Effector memory CD8-positive, alpha-beta T cell (primary cell): ENCODE data around the gene DAZAP1.
A peak's percentile ranks its signal among the peaks of the same experiment; 100 is the strongest.

Experiments used
- ATAC-seq: fragments of 150-1000 bp; cut with Tn5 transposase; replicated peaks from 2 replicates; pipeline ENCODE4 v1.10.0; 2021; ENCODE audit warnings: mild to moderate bottlenecking, moderate library complexity
- DNase-seq, 3 experiments: peaks; one replicate each; pipeline ENCODE4 v3.0.0; 2021
- H3K27ac Mint-ChIP-seq, 2 donors: one replicate each; pipeline ENCODE4 v1.8.0; 2022; ENCODE audit warnings: mild to moderate bottlenecking in 2 of 2, mixed read lengths in 2 of 2, moderate library complexity in 2 of 2
- H3K27me3 Mint-ChIP-seq, 2 donors: one replicate each; pipeline ENCODE4 v1.8.0; 2022; ENCODE audit warnings: mixed read lengths in 2 of 2
- H3K36me3 Mint-ChIP-seq: one replicate; pipeline ENCODE4 v1.8.0; 2022; ENCODE audit warnings: mild to moderate bottlenecking, moderate library complexity, mixed read lengths; ENCODE audit not compliant: insufficient read depth
- H3K4me1 Mint-ChIP-seq, 2 donors: one replicate each; pipeline ENCODE4 v1.8.0; 2022; ENCODE audit warnings: low read depth in 2 of 2, mixed read lengths in 2 of 2
- H3K4me3 Mint-ChIP-seq, 2 donors: one replicate each; pipeline ENCODE4 v1.8.0; 2022; ENCODE audit warnings: mild to moderate bottlenecking in 2 of 2, mixed read lengths in 2 of 2, moderate library complexity in 2 of 2
- H3K9me3 Mint-ChIP-seq, 2 donors: one replicate each; pipeline ENCODE4 v1.8.0; 2022; ENCODE audit warnings: mixed read lengths in 2 of 2

DAZAP1 gene

GRCh38 chr19:1457031-1457739 is 49.8 kb downstream of the DAZAP1 start:
- DNase-seq (no peak), ATAC-seq (no peak)
- H3K27ac Mint-ChIP-seq, result no peak overlapping the region
- no peak overlapping the region for H3K4me3 Mint-ChIP-seq
- H3K4me1 Mint-ChIP-seq, result peaks cover 3 to 8% of the 10 kb centered on the region in 2 donors
- no peaks in the 10 kb centered on the region for H3K9me3 Mint-ChIP-seq
- peaks cover 21 to 49% of the 10 kb centered on the region in 2 donors for H3K27me3 Mint-ChIP-seq
- peaks cover 3% of the 10 kb centered on the region for H3K36me3 Mint-ChIP-seq

DNA sequence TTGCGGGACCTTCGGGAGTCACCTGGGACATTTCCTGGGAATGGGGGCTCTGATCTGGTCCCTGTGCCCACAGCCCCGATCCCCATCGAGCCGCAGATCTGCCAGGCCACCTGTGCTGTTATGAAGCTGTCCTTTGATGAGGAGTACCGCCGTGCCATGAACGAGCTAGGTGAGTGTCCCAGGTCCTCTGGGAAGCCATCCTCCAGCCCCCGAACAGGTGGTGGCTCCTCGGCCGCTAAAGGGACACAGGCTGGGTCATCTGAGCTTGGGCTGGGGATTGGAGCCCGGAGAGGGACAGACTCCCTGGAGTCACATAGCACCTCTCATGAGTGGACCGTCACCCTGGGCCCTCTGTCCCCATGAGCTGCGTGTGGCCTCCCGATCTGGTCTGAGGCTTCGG is 50.5 kb downstream of the DAZAP1 start:
- ATAC-seq, result no peak
- Mint-ChIP-seq H3K36me3 (peaks cover 3% of the 10 kb centered on the region), H3K4me1 (peaks cover 3 to 8% of the 10 kb centered on the region in 2 donors), H3K9me3 (no peaks in the 10 kb centered on the region), H3K27me3 (peaks cover 18 to 42% of the 10 kb centered on the region in 2 donors), H3K4me3 (no peak overlapping the region), H3K27ac (no peak overlapping the region)
- no peak for DNase-seq

- peaks cover 3 to 4% of the 10 kb centered on the region in 2 donors for H3K4me1 Mint-ChIP-seq
- peaks cover 7 to 26% of the 10 kb centered on the region in 2 donors for H3K27me3 Mint-ChIP-seq
Measured at GRCh38 chr19:1459479-1459878, 52.1 kb downstream of the DAZAP1 start.

DNA sequence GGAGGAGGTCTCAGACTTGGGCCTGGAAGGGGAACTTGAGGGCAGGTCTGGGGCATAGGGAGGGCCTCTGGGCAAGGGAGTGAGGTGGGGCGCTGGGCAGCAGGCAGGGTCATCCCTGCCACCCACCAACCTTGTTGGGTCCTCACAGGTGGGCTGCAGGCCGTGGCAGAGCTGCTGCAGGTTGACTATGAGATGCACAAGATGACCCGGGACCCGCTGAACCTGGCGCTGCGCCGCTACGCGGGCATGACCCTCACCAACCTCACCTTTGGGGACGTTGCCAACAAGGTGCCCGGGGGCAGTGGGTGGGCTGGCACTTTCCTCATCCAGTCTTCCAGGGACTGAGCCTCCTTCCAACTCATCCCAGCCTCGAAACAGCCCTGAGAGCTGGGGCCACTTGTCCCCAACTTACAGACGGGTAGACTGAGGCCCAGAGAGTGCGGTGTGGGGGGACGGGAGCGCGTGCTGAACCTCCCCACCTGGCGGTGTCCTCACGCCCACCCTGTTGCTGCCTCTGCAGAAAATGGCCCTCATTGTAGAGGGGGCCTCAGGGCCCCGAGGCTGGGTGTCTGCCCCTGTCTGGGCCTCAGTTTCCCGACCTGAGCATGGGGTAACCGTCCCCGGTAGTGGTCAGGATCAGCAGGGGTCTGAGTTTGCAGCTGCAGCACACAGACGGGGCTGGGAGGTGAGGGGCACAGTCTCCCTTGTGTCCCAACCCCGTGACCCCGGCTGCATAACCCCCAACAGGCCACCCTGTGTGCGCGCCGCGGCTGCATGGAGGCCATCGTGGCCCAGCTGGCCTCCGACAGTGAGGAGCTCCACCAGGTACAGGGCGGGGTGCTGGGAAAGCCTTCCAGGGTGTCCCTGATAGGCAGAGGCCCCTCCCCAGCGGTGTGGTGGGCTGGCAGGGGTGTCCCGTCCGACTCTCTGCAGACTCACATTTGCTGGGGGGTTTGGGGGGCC is 52.9 kb downstream of the DAZAP1 start:
- no peak for DNase-seq
- no peak for ATAC-seq
- no peak overlapping the region for H3K4me3 Mint-ChIP-seq

More at GRCh38 chr19:1459479-1459878, 52.1 kb downstream of the DAZAP1 start:
- H3K36me3 Mint-ChIP-seq, result peaks cover 3% of the 10 kb centered on the region
- no peaks in the 10 kb centered on the region for H3K9me3 Mint-ChIP-seq
- H3K27ac Mint-ChIP-seq, result no peak overlapping the region
- DNase-seq (no peak), ATAC-seq (no peak)
- no peak overlapping the region for H3K4me3 Mint-ChIP-seq

DNA sequence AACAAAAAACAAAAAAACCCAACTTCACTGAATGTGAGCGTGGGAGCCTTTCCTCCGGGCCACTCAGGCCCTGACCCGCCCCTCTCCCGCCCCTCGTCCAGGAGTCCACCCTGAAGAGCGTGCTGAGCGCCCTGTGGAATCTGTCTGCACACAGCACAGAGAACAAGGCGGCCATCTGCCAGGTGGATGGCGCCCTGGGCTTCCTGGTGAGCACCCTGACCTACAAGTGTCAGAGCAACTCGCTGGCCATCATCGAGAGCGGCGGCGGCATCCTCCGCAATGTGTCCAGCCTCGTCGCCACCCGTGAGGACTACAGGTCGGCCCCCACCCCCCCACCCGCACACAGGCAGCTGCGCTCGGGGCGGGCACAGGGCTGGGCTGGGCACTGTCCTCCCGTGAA is 54.5 kb downstream of the DAZAP1 start:
- Mint-ChIP-seq H3K4me1 (peaks cover 0 to 2% of the 10 kb centered on the region in 2 donors), H3K4me3 (no peak overlapping the region), H3K36me3 (no peaks in the 10 kb centered on the region), H3K27me3 (peaks cover 0 to 9% of the 10 kb centered on the region in 2 donors), H3K9me3 (no peaks in the 10 kb centered on the region), H3K27ac (no peak overlapping the region)
- ATAC-seq, result no peak
- no peak for DNase-seq

More for the DNA sequence above, 52.9 kb downstream of the DAZAP1 start:
- no peaks in the 10 kb centered on the region for H3K36me3 Mint-ChIP-seq
- peaks cover 3 to 4% of the 10 kb centered on the region in 2 donors for H3K4me1 Mint-ChIP-seq
- peaks cover 6 to 18% of the 10 kb centered on the region in 2 donors for H3K27me3 Mint-ChIP-seq
- H3K9me3 Mint-ChIP-seq, result no peaks in the 10 kb centered on the region
- H3K27ac Mint-ChIP-seq, result no peak overlapping the region

- Mint-ChIP-seq H3K4me3 (no peak overlapping the region), H3K9me3 (no peaks in the 10 kb centered on the region), H3K36me3 (no peaks in the 10 kb centered on the region), H3K27ac (no peak overlapping the region), H3K4me1 (peaks cover 0 to 5% of the 10 kb centered on the region in 2 donors), H3K27me3 (no peaks in the 10 kb centered on the region)
- ATAC-seq (peak; percentile 29), DNase-seq (no peak)
Measured at GRCh38 chr19:1465191-1466016, 58.0 kb downstream of the DAZAP1 start.

- Mint-ChIP-seq H3K9me3 (no peaks in the 10 kb centered on the region), H3K27ac (no peak overlapping the region), H3K36me3 (no peaks in the 10 kb centered on the region), H3K4me3 (no peak overlapping the region), H3K4me1 (peaks cover 0 to 6% of the 10 kb centered on the region in 2 donors), H3K27me3 (peaks cover 0 to 2% of the 10 kb centered on the region in 2 donors)
- ATAC-seq, result no peak
- no peak for DNase-seq
Measured at GRCh38 chr19:1466018-1466460, 58.7 kb downstream of the DAZAP1 start.

DNA sequence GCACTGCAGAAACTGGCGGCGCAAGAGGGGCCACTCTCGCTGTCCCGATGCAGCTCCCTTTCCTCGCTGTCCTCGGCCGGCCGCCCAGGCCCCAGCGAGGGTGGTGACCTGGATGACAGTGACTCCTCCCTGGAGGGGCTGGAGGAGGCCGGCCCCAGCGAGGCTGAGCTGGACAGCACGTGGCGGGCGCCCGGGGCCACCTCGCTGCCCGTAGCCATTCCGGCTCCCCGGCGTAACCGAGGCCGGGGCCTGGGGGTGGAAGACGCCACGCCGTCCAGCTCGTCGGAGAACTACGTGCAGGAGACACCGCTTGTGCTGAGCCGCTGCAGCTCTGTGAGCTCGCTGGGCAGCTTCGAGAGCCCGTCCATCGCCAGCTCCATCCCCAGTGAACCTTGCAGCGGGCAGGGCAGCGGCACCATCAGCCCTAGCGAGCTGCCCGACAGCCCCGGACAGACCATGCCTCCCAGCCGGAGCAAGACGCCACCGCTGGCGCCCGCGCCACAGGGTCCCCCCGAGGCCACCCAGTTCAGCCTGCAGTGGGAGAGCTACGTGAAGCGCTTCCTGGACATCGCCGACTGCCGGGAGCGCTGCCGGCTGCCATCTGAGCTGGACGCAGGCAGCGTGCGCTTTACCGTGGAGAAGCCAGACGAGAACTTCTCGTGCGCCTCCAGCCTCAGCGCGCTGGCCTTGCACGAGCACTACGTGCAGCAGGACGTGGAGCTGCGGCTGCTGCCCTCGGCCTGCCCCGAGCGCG is 59.3 kb downstream of the DAZAP1 start:
- Mint-ChIP-seq H3K4me3 (no peak overlapping the region), H3K27ac (no peak overlapping the region)
- no peak for DNase-seq

DNA sequence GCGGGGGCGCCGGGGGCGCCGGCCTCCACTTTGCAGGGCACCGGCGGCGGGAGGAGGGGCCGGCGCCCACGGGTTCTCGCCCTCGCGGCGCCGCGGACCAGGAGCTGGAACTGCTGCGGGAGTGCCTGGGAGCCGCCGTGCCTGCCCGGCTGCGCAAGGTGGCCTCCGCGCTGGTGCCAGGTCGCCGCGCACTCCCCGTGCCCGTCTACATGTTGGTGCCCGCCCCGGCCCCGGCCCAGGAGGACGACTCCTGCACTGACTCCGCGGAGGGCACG is 59.8 kb downstream of the DAZAP1 start:
- no peak for ATAC-seq
- DNase-seq, result no peak
- H3K27ac Mint-ChIP-seq, result no peak overlapping the region
- no peak overlapping the region for H3K4me3 Mint-ChIP-seq
- H3K36me3 Mint-ChIP-seq, result no peaks in the 10 kb centered on the region
- H3K27me3 Mint-ChIP-seq, result peaks cover 0 to 11% of the 10 kb centered on the region in 2 donors
- no peaks in the 10 kb centered on the region for H3K9me3 Mint-ChIP-seq
- H3K4me1 Mint-ChIP-seq, result peaks cover 0 to 9% of the 10 kb centered on the region in 2 donors

More for the DNA sequence above, 59.3 kb downstream of the DAZAP1 start:
- H3K27me3 Mint-ChIP-seq, result peaks cover 0 to 8% of the 10 kb centered on the region in 2 donors
- no peak for ATAC-seq
- no peaks in the 10 kb centered on the region for H3K36me3 Mint-ChIP-seq
- H3K9me3 Mint-ChIP-seq, result no peaks in the 10 kb centered on the region
- H3K4me1 Mint-ChIP-seq, result peaks cover 0 to 9% of the 10 kb centered on the region in 2 donors

DNA sequence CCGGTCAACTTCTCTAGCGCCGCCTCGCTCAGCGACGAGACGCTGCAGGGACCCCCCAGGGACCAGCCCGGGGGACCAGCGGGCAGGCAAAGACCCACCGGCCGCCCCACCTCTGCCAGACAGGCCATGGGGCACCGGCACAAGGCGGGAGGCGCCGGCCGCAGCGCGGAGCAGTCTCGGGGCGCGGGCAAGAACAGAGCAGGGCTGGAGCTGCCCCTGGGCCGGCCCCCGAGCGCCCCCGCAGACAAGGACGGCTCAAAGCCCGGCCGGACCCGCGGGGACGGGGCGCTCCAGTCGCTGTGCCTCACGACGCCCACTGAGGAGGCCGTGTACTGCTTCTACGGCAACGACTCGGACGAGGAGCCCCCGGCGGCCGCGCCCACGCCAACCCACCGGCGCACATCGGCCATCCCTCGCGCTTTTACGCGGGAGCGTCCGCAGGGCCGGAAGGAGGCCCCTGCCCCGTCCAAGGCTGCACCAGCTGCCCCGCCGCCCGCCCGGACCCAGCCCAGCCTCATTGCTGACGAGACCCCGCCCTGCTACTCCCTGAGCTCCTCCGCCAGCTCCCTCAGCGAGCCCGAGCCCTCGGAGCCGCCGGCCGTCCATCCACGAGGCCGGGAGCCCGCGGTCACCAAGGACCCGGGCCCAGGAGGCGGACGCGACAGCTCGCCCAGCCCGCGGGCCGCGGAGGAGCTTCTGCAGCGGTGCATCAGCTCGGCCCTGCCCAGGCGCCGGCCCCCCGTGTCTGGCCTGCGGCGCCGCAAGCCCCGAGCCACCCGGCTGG is 60.3 kb downstream of the DAZAP1 start:
- Mint-ChIP-seq H3K4me1 (peaks cover 0 to 9% of the 10 kb centered on the region in 2 donors), H3K9me3 (no peaks in the 10 kb centered on the region), H3K36me3 (no peaks in the 10 kb centered on the region), H3K27me3 (peaks cover 0 to 11% of the 10 kb centered on the region in 2 donors), H3K27ac (no peak overlapping the region), H3K4me3 (peak overlapping the region in 1 of 2 donors; percentile 45)
- ATAC-seq (no peak), DNase-seq (no peak)

GRCh38 chr19:1468274-1468820 is 61.0 kb downstream of the DAZAP1 start:
- no peak for DNase-seq

DNA sequence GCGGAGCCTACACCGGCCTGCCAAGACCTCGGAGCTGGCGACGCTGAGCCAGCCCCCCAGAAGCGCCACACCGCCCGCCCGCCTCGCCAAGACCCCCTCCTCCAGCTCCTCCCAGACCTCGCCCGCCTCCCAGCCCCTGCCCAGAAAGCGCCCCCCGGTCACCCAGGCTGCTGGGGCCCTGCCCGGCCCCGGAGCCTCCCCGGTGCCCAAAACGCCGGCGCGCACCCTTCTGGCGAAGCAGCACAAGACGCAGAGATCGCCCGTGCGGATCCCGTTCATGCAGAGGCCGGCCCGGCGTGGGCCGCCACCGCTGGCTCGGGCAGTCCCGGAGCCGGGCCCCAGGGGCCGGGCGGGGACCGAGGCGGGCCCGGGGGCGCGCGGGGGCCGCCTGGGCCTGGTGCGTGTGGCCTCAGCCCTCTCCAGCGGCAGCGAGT is 61.5 kb downstream of the DAZAP1 start:
- DNase-seq (no peak), ATAC-seq (peak; percentile 6)
- peak overlapping the region; percentile 45 to 66 for H3K4me3 Mint-ChIP-seq
- H3K36me3 Mint-ChIP-seq, result no peaks in the 10 kb centered on the region
- H3K27ac Mint-ChIP-seq, result no peak overlapping the region
- peaks cover 0 to 14% of the 10 kb centered on the region in 2 donors for H3K4me1 Mint-ChIP-seq
- peaks cover 0 to 18% of the 10 kb centered on the region in 2 donors for H3K27me3 Mint-ChIP-seq
- no peaks in the 10 kb centered on the region for H3K9me3 Mint-ChIP-seq

More at GRCh38 chr19:1468274-1468820, 61.0 kb downstream of the DAZAP1 start:
- Mint-ChIP-seq H3K27ac (no peak overlapping the region), H3K4me1 (peaks cover 0 to 12% of the 10 kb centered on the region in 2 donors), H3K36me3 (no peaks in the 10 kb centered on the region), H3K9me3 (no peaks in the 10 kb centered on the region), H3K4me3 (peak overlapping the region; percentile 45 to 66), H3K27me3 (peaks cover 0 to 16% of the 10 kb centered on the region in 2 donors)
- ATAC-seq, result no peak
